Subcutaneous adipose tissue (tissue), 4 donors: ENCODE measurements around the gene NEK1. TPM values are rescaled to one million over a fixed set of nuclear protein-coding genes. Genes with fewer than 3 reads are reported as not detected.

Experiments
- total RNA-seq, 4 donors: library from RNA; depleted of rRNA; stranded (reverse); fragments of >200 nt; gene quantifications; one replicate each; pipeline ENCODE4 v1.1.0, GENCODE V29; 2016
- TF ChIP-seq, protein P1 (sequence below): fragments of 450-650 bp; IDR thresholded peaks from one replicate; pipeline ENCODE4 v1.5.1; 2016; ENCODE audit warnings: low read depth, mild to moderate bottlenecking, control low read depth, antibody characterized with exemption, moderate library complexity

Gene NEK1
- total RNA-seq, 4 donors from 2014 or later: 10.7 to 15.9 (median 14.0) TPM

- TF ChIP-seq, protein P1, sequence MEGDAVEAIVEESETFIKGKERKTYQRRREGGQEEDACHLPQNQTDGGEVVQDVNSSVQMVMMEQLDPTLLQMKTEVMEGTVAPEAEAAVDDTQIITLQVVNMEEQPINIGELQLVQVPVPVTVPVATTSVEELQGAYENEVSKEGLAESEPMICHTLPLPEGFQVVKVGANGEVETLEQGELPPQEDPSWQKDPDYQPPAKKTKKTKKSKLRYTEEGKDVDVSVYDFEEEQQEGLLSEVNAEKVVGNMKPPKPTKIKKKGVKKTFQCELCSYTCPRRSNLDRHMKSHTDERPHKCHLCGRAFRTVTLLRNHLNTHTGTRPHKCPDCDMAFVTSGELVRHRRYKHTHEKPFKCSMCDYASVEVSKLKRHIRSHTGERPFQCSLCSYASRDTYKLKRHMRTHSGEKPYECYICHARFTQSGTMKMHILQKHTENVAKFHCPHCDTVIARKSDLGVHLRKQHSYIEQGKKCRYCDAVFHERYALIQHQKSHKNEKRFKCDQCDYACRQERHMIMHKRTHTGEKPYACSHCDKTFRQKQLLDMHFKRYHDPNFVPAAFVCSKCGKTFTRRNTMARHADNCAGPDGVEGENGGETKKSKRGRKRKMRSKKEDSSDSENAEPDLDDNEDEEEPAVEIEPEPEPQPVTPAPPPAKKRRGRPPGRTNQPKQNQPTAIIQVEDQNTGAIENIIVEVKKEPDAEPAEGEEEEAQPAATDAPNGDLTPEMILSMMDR: no peak
Measured at GRCh38 chr4:169583563-169583962, 28.8 kb downstream of the NEK1 start.

GRCh38 chr4:169582706-169583105 is 29.7 kb downstream of the NEK1 start:
- TF ChIP-seq, protein P1: no peak

DNA sequence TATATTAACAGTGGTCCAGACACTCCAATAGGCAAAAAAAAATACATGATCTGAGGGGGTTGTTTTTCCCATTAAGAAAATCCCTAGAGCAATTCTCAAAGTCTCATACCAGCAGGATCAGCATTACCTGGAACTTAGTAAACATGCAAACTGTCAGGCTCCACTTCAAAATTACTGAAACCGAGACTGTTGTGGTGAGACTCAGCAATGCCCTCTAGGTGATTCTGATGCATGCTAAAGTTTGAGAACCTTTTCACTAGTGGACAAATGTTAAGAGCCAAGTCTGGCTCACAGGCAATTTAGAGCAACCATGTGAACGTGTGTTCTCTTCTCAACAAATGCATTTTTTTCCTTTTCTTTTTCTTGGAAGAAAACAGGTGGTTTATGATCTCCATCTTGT is 30.2 kb downstream of the NEK1 start:
- TF ChIP-seq, protein P1: no peak

DNA sequence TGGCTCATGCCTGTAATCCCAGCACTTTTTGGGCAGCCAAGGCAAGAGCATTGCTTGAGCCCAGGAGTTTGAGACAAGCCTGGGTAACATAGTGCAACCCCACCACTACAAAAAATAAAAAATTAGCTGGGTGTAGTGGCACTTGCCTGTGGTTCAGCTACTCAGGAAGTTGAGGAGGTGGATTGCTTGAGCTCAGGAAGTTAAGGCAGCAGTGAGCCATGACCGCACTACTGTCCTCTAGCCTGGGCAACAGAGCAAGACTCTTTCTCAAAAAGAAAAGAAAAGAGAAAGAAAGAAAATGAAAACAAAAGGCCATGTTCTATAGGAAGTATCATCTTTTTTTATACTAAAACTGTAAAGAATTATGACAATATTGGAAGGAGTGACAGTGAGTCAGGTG is 38.5 kb downstream of the NEK1 start:
- TF ChIP-seq, protein P1: no peak

GRCh38 chr4:169571435-169571834 is 40.9 kb downstream of the NEK1 start:
- TF ChIP-seq, protein P1: no peak

DNA sequence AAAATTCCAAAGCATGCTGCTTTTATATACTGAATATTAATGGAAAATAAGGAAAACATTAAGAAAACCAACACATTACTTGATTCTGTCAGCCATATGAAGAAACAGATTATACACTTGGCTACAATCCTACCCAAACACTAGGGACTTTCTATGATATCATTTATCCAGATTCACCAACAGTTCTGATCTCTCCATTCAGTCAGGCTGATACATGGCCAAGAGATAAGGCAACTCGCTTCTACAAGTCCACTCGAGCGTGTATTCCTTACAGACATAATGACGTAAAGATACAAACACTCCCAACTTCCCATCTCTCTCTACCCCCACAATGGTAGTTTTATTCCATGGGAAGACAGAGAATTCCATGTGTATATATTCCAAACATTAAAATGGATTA is 44.5 kb downstream of the NEK1 start:
- TF ChIP-seq, protein P1: no peak

DNA sequence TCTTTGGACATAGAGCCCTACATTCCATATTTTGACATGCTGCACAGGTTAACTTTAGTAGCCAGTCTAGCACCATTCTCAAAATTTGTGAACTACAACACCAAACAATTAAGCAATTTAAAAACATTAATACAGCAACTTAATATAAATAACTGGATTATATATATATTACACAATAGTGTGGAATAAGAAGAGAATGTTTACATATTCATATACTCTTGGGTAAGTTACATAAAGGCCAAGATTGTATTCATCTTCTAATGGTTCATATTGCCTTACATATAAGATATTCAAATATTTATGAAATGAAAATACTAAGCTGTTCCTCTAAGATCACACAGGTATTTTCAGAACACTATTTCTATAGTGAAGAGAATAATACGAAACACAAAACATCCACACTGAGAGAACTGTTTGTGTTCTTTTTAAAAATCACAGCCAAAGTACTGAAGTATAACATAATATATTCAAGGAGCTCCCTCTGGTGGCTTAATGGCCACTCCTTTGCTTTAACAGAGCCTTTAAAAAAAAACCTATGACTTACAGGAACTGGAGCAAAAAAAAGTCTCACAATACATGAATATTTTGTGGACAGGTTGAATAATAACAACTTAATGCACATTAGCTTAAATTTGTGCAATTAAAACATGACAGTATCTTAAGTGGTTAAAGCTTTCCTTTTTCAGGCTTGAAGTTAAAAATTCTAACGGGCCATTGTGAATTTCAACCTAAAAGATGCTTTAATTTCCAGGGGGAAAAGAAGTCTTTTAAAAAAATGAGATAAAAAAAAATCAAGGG is 46.2 kb downstream of the NEK1 start:
- TF ChIP-seq, protein P1: no peak
